HEK293 (cell line): ENCODE measurements around the gene KIZ.

Experiments
- AEBP2 ChIP-seq: fragments of 450-650 bp; formaldehyde crosslinking; IDR thresholded peaks from 2 replicates; pipeline ENCODE4 v1.5.1; 2016; ENCODE audit warnings: missing biosample characterization, missing genetic modification characterization, borderline replicate concordance
- ATF2 ChIP-seq: fragments of 450-650 bp; formaldehyde crosslinking; IDR thresholded peaks from 2 replicates; pipeline ENCODE4 v1.5.1; 2016; ENCODE audit warnings: missing biosample characterization, missing genetic modification characterization, low read depth
- GFI1B ChIP-seq: fragments of 450-650 bp; formaldehyde crosslinking; IDR thresholded peaks from 2 replicates; pipeline ENCODE4 v1.5.1; 2016; ENCODE audit warnings: missing biosample characterization, missing genetic modification characterization
- GLI2 ChIP-seq: fragments of 450-650 bp; formaldehyde crosslinking; IDR thresholded peaks from 2 replicates; pipeline ENCODE4; 2017; ENCODE audit warnings: missing biosample characterization, missing genetic modification characterization, low read depth, borderline replicate concordance
- HOXC10 ChIP-seq: sonication (generic); formaldehyde crosslinking; IDR thresholded peaks from 2 replicates; pipeline ENCODE4 v1.8.1; 2023; ENCODE audit warnings: mild to moderate bottlenecking, missing genetic modification reagents
- KLF7 ChIP-seq: fragments of 450-650 bp; formaldehyde crosslinking; IDR thresholded peaks from 2 replicates; pipeline ENCODE4 v1.5.1; 2016; ENCODE audit warnings: missing biosample characterization, missing genetic modification characterization, borderline replicate concordance
- KLF9 ChIP-seq: fragments of 450-650 bp; formaldehyde crosslinking; IDR thresholded peaks from 2 replicates; pipeline ENCODE4 v1.5.1; 2016; ENCODE audit warnings: missing biosample characterization, missing genetic modification characterization, low read depth
- PBX3 ChIP-seq: sonication (generic); formaldehyde crosslinking; IDR thresholded peaks from 2 replicates; pipeline ENCODE4 v1.8.1; 2022; ENCODE audit warnings: mild to moderate bottlenecking, moderate library complexity, missing genetic modification reagents
- TCF7L2 ChIP-seq: IDR thresholded peaks from 2 replicates; pipeline ENCODE4 v1.6.1; 2011; ENCODE audit warnings: low read depth, mild to moderate bottlenecking, inconsistent platforms, low read length, moderate library complexity, borderline replicate concordance
- ZBTB1 ChIP-seq: fragments of 450-650 bp; formaldehyde crosslinking; IDR thresholded peaks from 2 replicates; pipeline ENCODE4 v1.5.1; 2016; ENCODE audit warnings: missing biosample characterization, missing genetic modification characterization
- ZBTB17 ChIP-seq: fragments of 450-650 bp; formaldehyde crosslinking; IDR thresholded peaks from 2 replicates; pipeline ENCODE4 v1.5.1; 2016; ENCODE audit warnings: missing biosample characterization, missing genetic modification characterization
- ZBTB21 ChIP-seq: fragments of 450-650 bp; formaldehyde crosslinking; IDR thresholded peaks from 2 replicates; pipeline ENCODE4 v1.5.1; 2017; ENCODE audit warnings: missing biosample characterization, missing genetic modification characterization
- ZBTB26 ChIP-seq: fragments of 450-650 bp; formaldehyde crosslinking; optimal IDR thresholded peaks from 2 replicates; pipeline ENCODE3; 2016; ENCODE audit warnings: missing biosample characterization, mild to moderate bottlenecking, missing genetic modification characterization
- ZBTB48 ChIP-seq: fragments of 450-650 bp; formaldehyde crosslinking; IDR thresholded peaks from 2 replicates; pipeline ENCODE4 v1.5.1; 2016; ENCODE audit warnings: missing biosample characterization, missing genetic modification characterization
- ZNF10 ChIP-seq: fragments of 450-650 bp; formaldehyde crosslinking; IDR thresholded peaks from 2 replicates; pipeline ENCODE4 v1.5.1; 2017; ENCODE audit warnings: missing biosample characterization, missing genetic modification characterization
- ZNF121 ChIP-seq: fragments of 450-650 bp; formaldehyde crosslinking; IDR thresholded peaks from 2 replicates; pipeline ENCODE4 v1.5.1; 2016; ENCODE audit warnings: missing biosample characterization, missing genetic modification characterization
- ZNF169 ChIP-seq: fragments of 450-650 bp; formaldehyde crosslinking; IDR thresholded peaks from 2 replicates; pipeline ENCODE4 v1.5.1; 2016; ENCODE audit warnings: missing biosample characterization, missing genetic modification characterization
- ZNF18 ChIP-seq: fragments of 450-650 bp; formaldehyde crosslinking; IDR thresholded peaks from 2 replicates; pipeline ENCODE4 v1.5.1; 2016; ENCODE audit warnings: missing biosample characterization, missing genetic modification characterization
- ZNF184 ChIP-seq: fragments of 450-650 bp; IDR thresholded peaks from 2 replicates; pipeline ENCODE4 v1.5.1; 2018; ENCODE audit warnings: missing biosample characterization, mild to moderate bottlenecking, missing genetic modification characterization
- ZNF19 ChIP-seq: fragments of 450-650 bp; formaldehyde crosslinking; IDR thresholded peaks from 2 replicates; pipeline ENCODE4; 2016; ENCODE audit warnings: missing biosample characterization, missing genetic modification characterization, low read depth
- ZNF280D ChIP-seq: fragments of 450-650 bp; formaldehyde crosslinking; IDR thresholded peaks from 2 replicates; pipeline ENCODE4 v1.5.1; 2016; ENCODE audit warnings: missing biosample characterization, missing genetic modification characterization
- ZNF311 ChIP-seq: fragments of 450-650 bp; formaldehyde crosslinking; IDR thresholded peaks from 2 replicates; pipeline ENCODE4 v1.5.1; 2017; ENCODE audit warnings: missing biosample characterization, missing genetic modification characterization, borderline replicate concordance
- ZNF350 ChIP-seq: fragments of 450-650 bp; formaldehyde crosslinking; IDR thresholded peaks from 2 replicates; pipeline ENCODE4 v1.5.0; 2017; ENCODE audit warnings: missing biosample characterization, mild to moderate bottlenecking, missing genetic modification characterization
- ZNF354C ChIP-seq: fragments of 450-650 bp; formaldehyde crosslinking; IDR thresholded peaks from 2 replicates; pipeline ENCODE4 v1.5.1; 2016; ENCODE audit warnings: missing biosample characterization, missing genetic modification characterization, low read depth, borderline replicate concordance
- ZNF362 ChIP-seq: fragments of 450-650 bp; formaldehyde crosslinking; IDR thresholded peaks from 2 replicates; pipeline ENCODE4 v1.5.1; 2016; ENCODE audit warnings: missing biosample characterization, missing genetic modification characterization
- ZNF501 ChIP-seq: fragments of 450-650 bp; formaldehyde crosslinking; IDR thresholded peaks from 2 replicates; pipeline ENCODE4 v1.5.1; 2016; ENCODE audit warnings: missing biosample characterization, missing genetic modification characterization
- ZNF521 ChIP-seq: fragments of 450-650 bp; formaldehyde crosslinking; IDR thresholded peaks from 2 replicates; pipeline ENCODE4 v1.5.1; 2017; ENCODE audit warnings: missing biosample characterization, mild to moderate bottlenecking, missing genetic modification characterization
- ZNF530 ChIP-seq: fragments of 450-650 bp; formaldehyde crosslinking; IDR thresholded peaks from 2 replicates; pipeline ENCODE4 v1.5.1; 2016; ENCODE audit warnings: low read depth, missing biosample characterization, missing genetic modification characterization
- ZNF549 ChIP-seq: fragments of 450-650 bp; IDR thresholded peaks from 2 replicates; pipeline ENCODE4 v1.5.1; 2018; ENCODE audit warnings: missing biosample characterization, missing genetic modification characterization, mild to moderate bottlenecking, inconsistent platforms, moderate library complexity
- ZNF555 ChIP-seq: fragments of 450-650 bp; formaldehyde crosslinking; conservative IDR thresholded peaks from 2 replicates; pipeline ENCODE4 v1.5.1; 2017; ENCODE audit warnings: missing biosample characterization, mild to moderate bottlenecking, missing genetic modification characterization, inconsistent platforms
- ZNF558 ChIP-seq: fragments of 450-650 bp; formaldehyde crosslinking; IDR thresholded peaks from 2 replicates; pipeline ENCODE4 v1.5.1; 2016; ENCODE audit warnings: missing biosample characterization, missing genetic modification characterization

KIZ gene

GRCh38 chr20:21090721-21091120 lies 35.2 kb upstream of the KIZ start (continued):
- TF ChIP-seq ZNF280D (tag by site-specific recombination): no peak
- TF ChIP-seq ZNF19 (tag by site-specific recombination): no peak
- TF ChIP-seq ZBTB17: 0 out of 2 replicates have a peak, but pooled peaks have one; percentile 13
- TF ChIP-seq ZNF549 (tag by site-specific recombination): no peak
- no peak for TF ChIP-seq AEBP2 (tag by site-specific recombination)
- no peak for TF ChIP-seq GLI2 (tag by site-specific recombination)
- TF ChIP-seq ZNF18 (tag by site-specific recombination): no peak
- no peak for TF ChIP-seq ZBTB1
- no peak for TF ChIP-seq KLF7 (tag by site-specific recombination)
- TF ChIP-seq ZBTB48 (tag by site-specific recombination): no peak
- no peak for TF ChIP-seq ZNF521
- no peak for TF ChIP-seq ZNF558 (tag by site-specific recombination)
- TF ChIP-seq ZNF501 (tag by site-specific recombination): no peak; the same call in 1 of the 2 replicates
- TF ChIP-seq ZNF169 (tag by site-specific recombination): no peak
- no peak for TF ChIP-seq ZNF311 (tag by site-specific recombination)
- TF ChIP-seq ZNF350 (tag by site-specific recombination): no peak
- no peak for TF ChIP-seq ZNF362
- 0 out of 2 replicates have a peak, but pooled peaks have one; percentile 11 for TF ChIP-seq KLF9 (tag by site-specific recombination)
- no peak for TF ChIP-seq TCF7L2
- no peak for TF ChIP-seq ZNF555 (tag by site-specific recombination)
- TF ChIP-seq ZNF530: no peak
- TF ChIP-seq GFI1B (tag by site-specific recombination): no peak
- TF ChIP-seq ZBTB26: no peak
- TF ChIP-seq HOXC10 (CRISPR knock-in tag): no peak
- TF ChIP-seq ZNF10 (tag by site-specific recombination): no peak
- TF ChIP-seq ATF2 (tag by site-specific recombination): no peak
- TF ChIP-seq ZNF184 (tag by site-specific recombination): no peak
- TF ChIP-seq ZBTB21 (tag by site-specific recombination): no peak
- TF ChIP-seq ZNF121 (tag by site-specific recombination): no peak
- TF ChIP-seq PBX3 (CRISPR knock-in tag): no peak
- TF ChIP-seq ZNF354C: no peak
